Measurements from ENCODE around the gene ITGB2.

ITGB2 gene

DNA sequence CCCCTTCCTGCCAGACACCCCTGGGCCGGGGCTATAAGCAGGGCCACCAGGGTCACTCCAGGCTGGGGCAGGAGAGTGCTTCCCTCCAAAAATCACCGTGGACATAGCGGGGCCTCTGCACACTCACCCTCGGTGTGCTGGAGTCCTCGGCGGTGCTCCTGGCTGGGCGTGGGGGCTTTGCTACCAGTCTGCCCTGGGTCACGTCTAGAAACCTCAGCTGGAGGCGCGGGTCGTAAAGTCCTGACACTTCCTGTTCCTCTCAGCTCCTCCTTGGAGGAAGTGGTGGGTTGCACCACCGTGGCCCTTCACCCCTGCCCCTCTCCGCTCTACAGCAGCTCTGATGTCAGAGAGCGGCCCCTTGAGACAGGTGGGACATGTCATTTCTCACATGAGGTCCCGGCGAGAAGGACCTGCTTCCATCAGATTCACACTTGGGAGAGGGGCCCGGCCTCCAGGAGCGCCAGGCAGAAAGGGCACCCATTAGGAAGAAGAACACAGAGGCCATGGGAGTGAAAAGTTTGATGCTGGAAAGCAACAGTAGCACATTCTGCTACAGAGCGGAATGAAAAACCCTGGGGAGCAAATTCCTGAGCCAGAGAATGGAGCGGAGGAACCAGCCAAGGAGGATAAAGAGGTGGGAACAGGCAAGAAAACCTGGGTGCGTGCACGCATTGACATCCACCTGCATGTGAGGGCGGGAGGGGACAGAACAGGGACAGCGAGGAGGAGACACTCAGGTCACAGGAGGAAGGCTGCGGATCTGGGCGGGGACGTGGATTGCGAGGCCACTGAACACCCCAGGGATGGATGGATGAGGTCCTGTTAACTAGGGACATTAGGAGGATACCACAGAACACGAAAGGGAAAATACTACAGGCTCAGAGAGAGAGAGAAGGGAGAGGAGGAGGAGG is at the start of gene ITGB2:
ITGB2 (minus strand) TSS at position 206 of the 911 bp plus-strand sequence. CDS start 10,117 bp downstream, outside the sequence.
- H3K4me3 ChIP-seq (ENCODE audit: low read depth, low read length), result peak within 1 kb of the TSS; percentile 82
- TF ChIP-seq, protein P1, sequence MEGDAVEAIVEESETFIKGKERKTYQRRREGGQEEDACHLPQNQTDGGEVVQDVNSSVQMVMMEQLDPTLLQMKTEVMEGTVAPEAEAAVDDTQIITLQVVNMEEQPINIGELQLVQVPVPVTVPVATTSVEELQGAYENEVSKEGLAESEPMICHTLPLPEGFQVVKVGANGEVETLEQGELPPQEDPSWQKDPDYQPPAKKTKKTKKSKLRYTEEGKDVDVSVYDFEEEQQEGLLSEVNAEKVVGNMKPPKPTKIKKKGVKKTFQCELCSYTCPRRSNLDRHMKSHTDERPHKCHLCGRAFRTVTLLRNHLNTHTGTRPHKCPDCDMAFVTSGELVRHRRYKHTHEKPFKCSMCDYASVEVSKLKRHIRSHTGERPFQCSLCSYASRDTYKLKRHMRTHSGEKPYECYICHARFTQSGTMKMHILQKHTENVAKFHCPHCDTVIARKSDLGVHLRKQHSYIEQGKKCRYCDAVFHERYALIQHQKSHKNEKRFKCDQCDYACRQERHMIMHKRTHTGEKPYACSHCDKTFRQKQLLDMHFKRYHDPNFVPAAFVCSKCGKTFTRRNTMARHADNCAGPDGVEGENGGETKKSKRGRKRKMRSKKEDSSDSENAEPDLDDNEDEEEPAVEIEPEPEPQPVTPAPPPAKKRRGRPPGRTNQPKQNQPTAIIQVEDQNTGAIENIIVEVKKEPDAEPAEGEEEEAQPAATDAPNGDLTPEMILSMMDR (IDR thresholded peaks at IDR 0.05; ENCODE audit: low read depth, low read length, missing control alignments), result no peak

DNA sequence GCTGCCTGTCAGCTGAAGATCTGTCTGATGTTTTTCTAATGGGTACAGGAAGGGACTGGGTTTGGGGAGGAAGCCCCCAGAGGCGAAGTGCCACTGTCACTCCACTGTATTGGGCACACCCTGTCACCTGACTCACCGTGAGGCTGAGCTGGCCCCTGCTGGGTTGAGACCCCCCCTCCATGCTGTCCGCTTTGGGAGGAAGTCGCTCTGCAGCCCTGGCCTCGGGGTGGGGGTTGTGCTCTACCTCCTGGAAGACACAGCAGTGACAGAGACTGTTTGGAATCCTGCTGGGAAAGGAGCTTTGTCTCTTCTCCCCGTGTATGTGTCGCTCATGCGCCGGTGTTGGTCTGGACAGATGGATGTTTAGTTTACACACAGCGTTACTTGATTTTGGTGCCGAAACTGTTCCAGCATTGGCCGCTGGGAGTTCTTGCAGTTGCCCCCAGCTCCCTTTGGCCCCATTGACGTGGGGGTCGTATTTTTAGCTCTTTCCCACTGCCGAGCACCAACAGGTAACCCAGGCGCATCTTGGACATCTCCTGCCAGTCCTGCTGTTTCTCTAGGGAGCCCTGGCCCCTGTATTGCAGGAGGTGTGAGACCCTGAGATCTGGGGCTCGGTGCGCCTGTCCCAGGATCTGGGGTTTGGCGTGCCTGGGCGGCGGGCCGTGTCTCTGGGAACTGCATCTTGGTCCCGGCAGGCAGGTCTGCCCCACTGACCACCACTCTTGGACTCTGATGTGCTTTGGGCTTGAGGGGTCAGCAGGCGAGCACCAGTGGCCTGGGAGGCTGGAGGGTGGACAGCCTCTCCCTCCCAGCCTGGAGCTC is 49.4 kb upstream of the ITGB2 start:
- no peak for DNase-seq (ENCODE audit: low read depth)
- no peak overlapping the region for H3K4me3 ChIP-seq (ENCODE audit: low read depth, low read length)
- TF ChIP-seq, protein P1 (IDR thresholded peaks at IDR 0.05; ENCODE audit: low read depth, low read length, missing control alignments), result no peak

More for the DNA sequence above, at the start of gene ITGB2:
- peak; percentile 51 for DNase-seq (ENCODE audit: low read depth)

DNA sequence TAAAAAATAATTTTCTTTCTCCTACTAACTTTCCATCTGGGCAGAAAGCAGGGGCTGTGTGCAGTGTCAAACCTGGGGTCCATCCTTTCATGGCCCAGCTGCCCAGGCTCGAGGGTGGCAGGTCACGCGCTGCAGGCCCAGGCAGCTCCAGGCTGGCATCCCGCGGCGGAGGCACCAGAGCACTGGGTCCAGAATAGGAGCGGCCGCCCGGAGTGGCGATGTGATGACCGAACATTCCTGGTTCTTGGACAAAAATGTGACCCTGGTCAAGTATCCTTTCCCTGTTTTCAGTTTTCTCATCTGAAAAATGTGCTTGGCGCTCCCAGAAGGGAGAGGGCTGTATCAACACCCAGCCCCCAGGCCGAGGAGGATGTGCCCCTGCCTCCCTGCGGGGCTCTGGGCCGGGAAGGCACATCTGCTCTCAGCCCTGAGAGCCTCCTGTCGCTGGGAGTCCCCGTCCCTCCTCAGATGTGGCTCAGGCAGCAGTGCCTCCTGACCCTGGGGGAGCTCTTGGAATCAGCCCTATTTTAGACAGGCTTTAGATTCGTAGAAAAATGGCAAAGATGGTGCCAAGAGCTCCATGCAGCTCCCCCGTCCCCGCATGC is 48.5 kb upstream of the ITGB2 start:
- no peak for DNase-seq (ENCODE audit: low read depth)
- TF ChIP-seq, protein P1 (IDR thresholded peaks at IDR 0.05; ENCODE audit: low read depth, low read length, missing control alignments), result no peak

DNA sequence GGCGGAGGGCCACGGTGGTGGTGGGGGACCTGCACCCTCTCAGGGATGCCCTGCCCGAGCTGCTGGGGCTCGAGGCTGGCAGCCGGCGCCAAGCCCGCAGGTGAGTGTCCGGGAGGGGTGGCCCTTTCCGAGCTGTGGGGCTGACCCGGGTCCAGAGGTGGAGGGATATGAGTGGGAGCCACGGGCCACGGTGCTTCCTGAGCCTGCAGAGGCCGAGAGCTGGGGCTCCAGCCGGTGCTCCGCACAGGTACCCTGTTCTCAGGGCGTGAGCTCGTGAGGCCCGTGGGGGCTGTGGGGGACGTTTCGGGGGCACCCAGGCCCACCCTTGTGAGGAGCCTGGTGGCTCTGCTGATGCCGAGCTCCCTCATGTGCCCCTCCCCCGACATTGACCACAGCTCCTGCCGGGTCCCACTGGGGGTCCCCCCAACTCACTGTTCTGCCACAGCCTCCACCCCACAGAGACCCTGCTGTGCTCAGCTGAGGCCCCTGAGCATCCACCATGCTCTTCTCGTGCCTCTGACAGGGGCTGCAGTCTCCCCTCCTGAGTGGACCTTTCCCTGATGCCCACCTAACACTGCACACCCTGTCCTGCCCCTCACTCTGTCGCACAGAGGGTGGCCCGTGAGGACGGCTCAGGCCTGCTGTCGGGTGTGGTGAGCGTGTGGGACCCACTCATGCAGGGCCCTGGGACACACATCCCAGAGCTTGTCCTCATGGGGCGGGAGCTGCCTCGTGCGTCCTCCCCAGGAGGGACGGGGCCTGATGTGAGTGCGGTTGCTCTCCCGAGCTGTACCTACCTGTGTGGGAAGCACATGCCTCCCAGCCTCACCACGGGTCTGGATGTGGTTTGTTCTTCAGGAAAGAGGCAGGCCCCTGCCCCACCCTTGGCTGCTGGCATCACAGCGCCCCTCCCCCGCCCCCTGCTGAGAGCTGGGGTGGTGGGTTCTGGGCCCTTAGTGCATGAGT is 46.7 kb upstream of the ITGB2 start:
- DNase-seq (ENCODE audit: low read depth), result no peak
- TF ChIP-seq, protein P1 (IDR thresholded peaks at IDR 0.05; ENCODE audit: low read depth, low read length, missing control alignments), result no peak
- H3K4me3 ChIP-seq (ENCODE audit: low read depth, low read length), result no peak overlapping the region

More for the DNA sequence above, 48.5 kb upstream of the ITGB2 start:
- no peak overlapping the region for H3K4me3 ChIP-seq (ENCODE audit: low read depth, low read length)

DNA sequence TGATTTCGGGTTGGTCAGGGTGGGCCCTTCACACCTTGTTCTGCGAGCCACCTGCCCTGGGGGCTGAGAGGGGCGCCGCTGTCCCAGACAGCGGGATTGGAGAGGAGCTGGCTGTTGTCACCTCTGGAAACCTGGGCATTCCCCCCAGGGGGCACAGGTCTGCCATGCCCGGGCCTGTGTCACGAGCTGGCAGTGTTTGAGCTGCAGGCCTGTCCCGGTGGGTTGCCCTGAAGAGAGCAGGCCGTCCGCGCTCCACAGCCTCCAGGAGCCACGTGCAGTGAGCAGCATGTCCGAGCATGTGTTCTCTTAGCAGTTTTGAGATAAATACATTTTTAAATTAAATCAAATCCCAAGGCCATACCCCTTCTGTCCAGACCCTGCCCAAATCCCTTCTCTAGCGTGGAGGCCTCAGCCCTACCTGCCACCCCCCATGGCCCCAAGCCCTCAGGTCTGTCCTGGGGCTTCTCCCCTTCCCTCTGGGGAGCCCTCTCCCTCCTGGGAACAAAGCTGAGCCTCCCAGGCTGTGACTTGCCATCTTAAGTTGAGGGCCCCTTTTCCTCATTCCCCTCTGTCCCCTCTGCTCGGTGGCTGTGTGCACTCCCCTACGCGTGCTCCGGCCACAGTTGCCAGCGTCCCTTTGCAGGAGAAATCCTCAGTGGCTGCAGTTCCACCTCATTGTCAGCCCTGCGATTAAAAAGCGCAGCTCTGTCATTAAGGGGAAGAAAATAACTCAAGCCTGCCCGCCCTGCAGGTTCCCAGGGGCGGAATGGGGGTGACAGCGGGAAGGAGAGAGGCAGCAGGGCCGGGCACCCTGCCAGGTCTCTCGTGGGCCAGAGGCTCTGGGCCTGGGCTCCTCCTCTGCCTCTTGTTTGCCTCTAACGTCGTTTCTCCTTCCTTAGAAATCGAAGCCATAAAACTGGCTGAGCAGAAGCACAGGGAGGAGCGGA is 45.7 kb upstream of the ITGB2 start:
- DNase-seq (ENCODE audit: low read depth), result no peak
- TF ChIP-seq, protein P1 (IDR thresholded peaks at IDR 0.05; ENCODE audit: low read depth, low read length, missing control alignments), result no peak
- H3K4me3 ChIP-seq (ENCODE audit: low read depth, low read length), result no peak overlapping the region

All from GM12864 (cell line).